ENCODE measurements around the gene TRAPPC2L. TPM values are rescaled to one million over a fixed set of nuclear protein-coding genes. Genes with fewer than 3 reads are reported as not detected.

Gene TRAPPC2L
- total and polyA plus RNA-seq, 2 experiments from 2014 or later: 59.3 to 167 TPM

DNA sequence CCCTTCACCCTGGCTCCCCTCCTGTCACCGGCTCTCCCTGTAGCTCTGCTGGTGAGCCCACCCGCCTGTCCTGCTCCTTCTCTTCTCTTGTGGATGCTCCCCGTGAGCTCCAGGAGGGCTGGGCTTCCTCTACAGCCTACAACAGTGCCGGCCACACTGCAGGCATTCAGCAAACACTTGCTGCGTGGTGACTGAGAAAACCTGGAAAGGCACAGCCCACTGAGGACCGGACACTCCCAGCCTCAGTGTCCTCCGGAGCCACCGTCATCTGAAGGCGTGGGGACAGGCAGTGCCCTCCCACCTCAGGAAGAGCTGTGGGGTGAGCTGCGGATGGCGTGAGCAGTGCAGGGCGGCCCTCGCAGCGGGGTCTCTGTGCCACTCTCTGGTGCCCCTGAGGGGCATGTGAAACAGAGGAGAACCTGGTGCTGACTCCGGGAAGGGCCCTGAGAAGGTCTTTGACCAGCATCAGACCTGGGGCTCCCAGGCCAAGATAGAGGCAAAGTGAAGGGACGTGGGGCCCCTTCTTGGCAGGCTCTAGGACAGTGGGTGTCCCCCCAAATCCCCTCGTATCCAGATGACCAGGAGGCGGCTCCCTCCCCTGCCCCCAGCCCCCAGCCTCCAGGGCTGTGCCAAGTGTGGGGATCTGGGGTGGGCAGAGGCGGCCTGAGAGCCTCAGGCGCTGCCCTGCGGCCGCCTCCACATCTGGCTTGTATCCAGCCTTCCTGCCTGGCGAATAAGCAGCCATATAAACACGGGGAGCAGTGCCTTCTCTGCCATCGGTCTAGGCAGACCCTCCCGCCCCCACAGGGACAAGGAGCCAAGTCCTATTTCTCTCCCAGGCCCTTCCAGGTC lies 53.6 kb downstream of the TRAPPC2L start:
- H3K27ac Mint-ChIP-seq: no peak overlapping the region
- no peak overlapping the region for H3K4me3 Mint-ChIP-seq
- Histone ChIP-seq H4K20me1 (replicated peaks; ENCODE audit: insufficient read depth) (no peaks in the 10 kb centered on the region), H3K4me1 (ENCODE audit: insufficient read depth) (no peaks in the 10 kb centered on the region), H3K27ac (ENCODE audit: low read depth) (no peak overlapping the region), H3F3A (replicated peaks; ENCODE audit: low read depth) (no peaks in the 10 kb centered on the region), H3K9me2 (ENCODE audit: insufficient read depth) (no peaks in the 10 kb centered on the region), H2AFZ (no peak overlapping the region), H3K79me2 (replicated peaks; ENCODE audit: insufficient read depth) (no peaks in the 10 kb centered on the region), H3K27me3 (ENCODE audit: insufficient read depth) (no peaks in the 10 kb centered on the region), H3K4me2 (no peak overlapping the region), H3K36me3 (ENCODE audit: insufficient read depth) (no peaks in the 10 kb centered on the region), H3K4me3 (no peak overlapping the region)
- ATAC-seq (no peak), DNase-seq (ENCODE audit: low spot score) (no peak)
- H3K9me3 Mint-ChIP-seq: no peaks in the 10 kb centered on the region; the same call in 1 of the 3 replicates
- TF ChIP-seq ZNF114 (CRISPR knock-in tag; IDR thresholded peaks at IDR 0.05) (no peak), CREB1 (CRISPR knock-in tag; IDR thresholded peaks at IDR 0.05; ENCODE audit: low read depth) (no peak), EZH2phosphoT487 (IDR thresholded peaks at IDR 0.05; ENCODE audit: unreplicated experiment) (no peak), EZH2 (IDR thresholded peaks at IDR 0.05; ENCODE audit: low read depth, unreplicated experiment) (no peak), JUNB (IDR thresholded peaks at IDR 0.05; ENCODE audit: unreplicated experiment) (no peak), POLR2AphosphoS5 (IDR thresholded peaks at IDR 0.05; ENCODE audit: low read depth) (no peak), ZNF331 (CRISPR knock-in tag; IDR thresholded peaks at IDR 0.05; ENCODE audit: low read depth) (no peak), NANOG (IDR thresholded peaks at IDR 0.05; ENCODE audit: borderline replicate concordance) (no peak), STAT1 (IDR thresholded peaks at IDR 0.05; ENCODE audit: unreplicated experiment) (no peak)
- TF ChIP-seq, protein P1, sequence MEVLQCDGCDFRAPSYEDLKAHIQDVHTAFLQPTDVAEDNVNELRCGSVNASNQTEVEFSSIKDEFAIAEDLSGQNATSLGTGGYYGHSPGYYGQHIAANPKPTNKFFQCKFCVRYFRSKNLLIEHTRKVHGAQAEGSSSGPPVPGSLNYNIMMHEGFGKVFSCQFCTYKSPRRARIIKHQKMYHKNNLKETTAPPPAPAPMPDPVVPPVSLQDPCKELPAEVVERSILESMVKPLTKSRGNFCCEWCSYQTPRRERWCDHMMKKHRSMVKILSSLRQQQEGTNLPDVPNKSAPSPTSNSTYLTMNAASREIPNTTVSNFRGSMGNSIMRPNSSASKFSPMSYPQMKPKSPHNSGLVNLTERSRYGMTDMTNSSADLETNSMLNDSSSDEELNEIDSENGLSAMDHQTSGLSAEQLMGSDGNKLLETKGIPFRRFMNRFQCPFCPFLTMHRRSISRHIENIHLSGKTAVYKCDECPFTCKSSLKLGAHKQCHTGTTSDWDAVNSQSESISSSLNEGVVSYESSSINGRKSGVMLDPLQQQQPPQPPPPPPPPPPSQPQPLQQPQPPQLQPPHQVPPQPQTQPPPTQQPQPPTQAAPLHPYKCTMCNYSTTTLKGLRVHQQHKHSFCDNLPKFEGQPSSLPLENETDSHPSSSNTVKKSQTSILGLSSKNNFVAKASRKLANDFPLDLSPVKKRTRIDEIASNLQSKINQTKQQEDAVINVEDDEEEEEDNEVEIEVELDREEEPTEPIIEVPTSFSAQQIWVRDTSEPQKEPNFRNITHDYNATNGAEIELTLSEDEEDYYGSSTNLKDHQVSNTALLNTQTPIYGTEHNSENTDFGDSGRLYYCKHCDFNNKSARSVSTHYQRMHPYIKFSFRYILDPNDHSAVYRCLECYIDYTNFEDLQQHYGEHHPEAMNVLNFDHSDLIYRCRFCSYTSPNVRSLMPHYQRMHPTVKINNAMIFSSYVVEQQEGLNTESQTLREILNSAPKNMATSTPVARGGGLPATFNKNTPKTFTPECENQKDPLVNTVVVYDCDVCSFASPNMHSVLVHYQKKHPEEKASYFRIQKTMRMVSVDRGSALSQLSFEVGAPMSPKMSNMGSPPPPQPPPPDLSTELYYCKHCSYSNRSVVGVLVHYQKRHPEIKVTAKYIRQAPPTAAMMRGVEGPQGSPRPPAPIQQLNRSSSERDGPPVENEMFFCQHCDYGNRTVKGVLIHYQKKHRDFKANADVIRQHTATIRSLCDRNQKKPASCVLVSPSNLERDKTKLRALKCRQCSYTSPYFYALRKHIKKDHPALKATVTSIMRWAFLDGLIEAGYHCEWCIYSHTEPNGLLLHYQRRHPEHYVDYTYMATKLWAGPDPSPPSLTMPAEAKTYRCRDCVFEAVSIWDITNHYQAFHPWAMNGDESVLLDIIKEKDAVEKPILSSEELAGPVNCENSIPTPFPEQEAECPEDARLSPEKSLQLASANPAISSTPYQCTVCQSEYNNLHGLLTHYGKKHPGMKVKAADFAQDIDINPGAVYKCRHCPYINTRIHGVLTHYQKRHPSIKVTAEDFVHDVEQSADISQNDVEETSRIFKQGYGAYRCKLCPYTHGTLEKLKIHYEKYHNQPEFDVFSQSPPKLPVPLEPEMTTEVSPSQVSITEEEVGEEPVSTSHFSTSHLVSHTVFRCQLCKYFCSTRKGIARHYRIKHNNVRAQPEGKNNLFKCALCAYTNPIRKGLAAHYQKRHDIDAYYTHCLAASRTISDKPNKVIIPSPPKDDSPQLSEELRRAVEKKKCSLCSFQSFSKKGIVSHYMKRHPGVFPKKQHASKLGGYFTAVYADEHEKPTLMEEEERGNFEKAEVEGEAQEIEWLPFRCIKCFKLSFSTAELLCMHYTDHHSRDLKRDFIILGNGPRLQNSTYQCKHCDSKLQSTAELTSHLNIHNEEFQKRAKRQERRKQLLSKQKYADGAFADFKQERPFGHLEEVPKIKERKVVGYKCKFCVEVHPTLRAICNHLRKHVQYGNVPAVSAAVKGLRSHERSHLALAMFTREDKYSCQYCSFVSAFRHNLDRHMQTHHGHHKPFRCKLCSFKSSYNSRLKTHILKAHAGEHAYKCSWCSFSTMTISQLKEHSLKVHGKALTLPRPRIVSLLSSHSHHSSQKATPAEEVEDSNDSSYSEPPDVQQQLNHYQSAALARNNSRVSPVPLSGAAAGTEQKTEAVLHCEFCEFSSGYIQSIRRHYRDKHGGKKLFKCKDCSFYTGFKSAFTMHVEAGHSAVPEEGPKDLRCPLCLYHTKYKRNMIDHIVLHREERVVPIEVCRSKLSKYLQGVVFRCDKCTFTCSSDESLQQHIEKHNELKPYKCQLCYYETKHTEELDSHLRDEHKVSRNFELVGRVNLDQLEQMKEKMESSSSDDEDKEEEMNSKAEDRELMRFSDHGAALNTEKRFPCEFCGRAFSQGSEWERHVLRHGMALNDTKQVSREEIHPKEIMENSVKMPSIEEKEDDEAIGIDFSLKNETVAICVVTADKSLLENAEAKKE (CRISPR knock-in tag; IDR thresholded peaks at IDR 0.05): no peak
- TF ChIP-seq, protein P2, sequence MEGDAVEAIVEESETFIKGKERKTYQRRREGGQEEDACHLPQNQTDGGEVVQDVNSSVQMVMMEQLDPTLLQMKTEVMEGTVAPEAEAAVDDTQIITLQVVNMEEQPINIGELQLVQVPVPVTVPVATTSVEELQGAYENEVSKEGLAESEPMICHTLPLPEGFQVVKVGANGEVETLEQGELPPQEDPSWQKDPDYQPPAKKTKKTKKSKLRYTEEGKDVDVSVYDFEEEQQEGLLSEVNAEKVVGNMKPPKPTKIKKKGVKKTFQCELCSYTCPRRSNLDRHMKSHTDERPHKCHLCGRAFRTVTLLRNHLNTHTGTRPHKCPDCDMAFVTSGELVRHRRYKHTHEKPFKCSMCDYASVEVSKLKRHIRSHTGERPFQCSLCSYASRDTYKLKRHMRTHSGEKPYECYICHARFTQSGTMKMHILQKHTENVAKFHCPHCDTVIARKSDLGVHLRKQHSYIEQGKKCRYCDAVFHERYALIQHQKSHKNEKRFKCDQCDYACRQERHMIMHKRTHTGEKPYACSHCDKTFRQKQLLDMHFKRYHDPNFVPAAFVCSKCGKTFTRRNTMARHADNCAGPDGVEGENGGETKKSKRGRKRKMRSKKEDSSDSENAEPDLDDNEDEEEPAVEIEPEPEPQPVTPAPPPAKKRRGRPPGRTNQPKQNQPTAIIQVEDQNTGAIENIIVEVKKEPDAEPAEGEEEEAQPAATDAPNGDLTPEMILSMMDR (conservative IDR thresholded peaks at IDR 0.05; ENCODE audit: low read depth in 2 of 2): no peak
- TF ChIP-seq, protein P3, sequence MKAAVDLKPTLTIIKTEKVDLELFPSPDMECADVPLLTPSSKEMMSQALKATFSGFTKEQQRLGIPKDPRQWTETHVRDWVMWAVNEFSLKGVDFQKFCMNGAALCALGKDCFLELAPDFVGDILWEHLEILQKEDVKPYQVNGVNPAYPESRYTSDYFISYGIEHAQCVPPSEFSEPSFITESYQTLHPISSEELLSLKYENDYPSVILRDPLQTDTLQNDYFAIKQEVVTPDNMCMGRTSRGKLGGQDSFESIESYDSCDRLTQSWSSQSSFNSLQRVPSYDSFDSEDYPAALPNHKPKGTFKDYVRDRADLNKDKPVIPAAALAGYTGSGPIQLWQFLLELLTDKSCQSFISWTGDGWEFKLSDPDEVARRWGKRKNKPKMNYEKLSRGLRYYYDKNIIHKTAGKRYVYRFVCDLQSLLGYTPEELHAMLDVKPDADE (IDR thresholded peaks at IDR 0.05): no peak
- TF ChIP-seq, protein P4, sequence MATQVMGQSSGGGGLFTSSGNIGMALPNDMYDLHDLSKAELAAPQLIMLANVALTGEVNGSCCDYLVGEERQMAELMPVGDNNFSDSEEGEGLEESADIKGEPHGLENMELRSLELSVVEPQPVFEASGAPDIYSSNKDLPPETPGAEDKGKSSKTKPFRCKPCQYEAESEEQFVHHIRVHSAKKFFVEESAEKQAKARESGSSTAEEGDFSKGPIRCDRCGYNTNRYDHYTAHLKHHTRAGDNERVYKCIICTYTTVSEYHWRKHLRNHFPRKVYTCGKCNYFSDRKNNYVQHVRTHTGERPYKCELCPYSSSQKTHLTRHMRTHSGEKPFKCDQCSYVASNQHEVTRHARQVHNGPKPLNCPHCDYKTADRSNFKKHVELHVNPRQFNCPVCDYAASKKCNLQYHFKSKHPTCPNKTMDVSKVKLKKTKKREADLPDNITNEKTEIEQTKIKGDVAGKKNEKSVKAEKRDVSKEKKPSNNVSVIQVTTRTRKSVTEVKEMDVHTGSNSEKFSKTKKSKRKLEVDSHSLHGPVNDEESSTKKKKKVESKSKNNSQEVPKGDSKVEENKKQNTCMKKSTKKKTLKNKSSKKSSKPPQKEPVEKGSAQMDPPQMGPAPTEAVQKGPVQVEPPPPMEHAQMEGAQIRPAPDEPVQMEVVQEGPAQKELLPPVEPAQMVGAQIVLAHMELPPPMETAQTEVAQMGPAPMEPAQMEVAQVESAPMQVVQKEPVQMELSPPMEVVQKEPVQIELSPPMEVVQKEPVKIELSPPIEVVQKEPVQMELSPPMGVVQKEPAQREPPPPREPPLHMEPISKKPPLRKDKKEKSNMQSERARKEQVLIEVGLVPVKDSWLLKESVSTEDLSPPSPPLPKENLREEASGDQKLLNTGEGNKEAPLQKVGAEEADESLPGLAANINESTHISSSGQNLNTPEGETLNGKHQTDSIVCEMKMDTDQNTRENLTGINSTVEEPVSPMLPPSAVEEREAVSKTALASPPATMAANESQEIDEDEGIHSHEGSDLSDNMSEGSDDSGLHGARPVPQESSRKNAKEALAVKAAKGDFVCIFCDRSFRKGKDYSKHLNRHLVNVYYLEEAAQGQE (IDR thresholded peaks at IDR 0.05; ENCODE audit: unreplicated experiment): no peak
- no peaks in the 10 kb centered on the region; the same call in 2 of the 3 replicates for H3K36me3 Mint-ChIP-seq (ENCODE audit: low read depth)
- peaks cover 10% of the 10 kb centered on the region for H3K27me3 Mint-ChIP-seq (ENCODE audit: insufficient read depth, low read depth, poor library complexity)
- H3K4me1 Mint-ChIP-seq: peaks cover 3% of the 10 kb centered on the region; the same call in 1 of the 3 replicates
